HepG2 (cell line): ENCODE data around the gene F12. TPM values are rescaled to one million over a fixed set of nuclear protein-coding genes. Genes with fewer than 3 reads are reported as not detected.
A peak's percentile ranks its signal among the peaks of the same experiment; 100 is the strongest.

Source experiments
- BRCA1 ChIP-seq: sonication (generic); formaldehyde crosslinking; IDR thresholded peaks from 2 replicates; pipeline ENCODE4 v1.4.0; 2020; ENCODE audit warnings: missing genetic modification reagents
- BRD4 ChIP-seq: sonication (generic); formaldehyde crosslinking; IDR thresholded peaks from 2 replicates; pipeline ENCODE4 v1.4.0; 2020; ENCODE audit warnings: missing genetic modification reagents
- DPF2 ChIP-seq: sonication (generic); formaldehyde crosslinking; IDR thresholded peaks from 2 replicates; pipeline ENCODE4 v1.4.0; 2020; ENCODE audit warnings: mild to moderate bottlenecking, low read depth, missing genetic modification reagents, borderline replicate concordance
- EHMT2 ChIP-seq: fragments of 200-600 bp; sonication (generic); IDR thresholded peaks from 2 replicates; pipeline ENCODE4 v1.7.0; 2017; ENCODE audit warnings: antibody characterized with exemption, low read depth, low read length, borderline replicate concordance
- FOSL2 ChIP-seq: sonication (generic); formaldehyde crosslinking; IDR thresholded peaks from 2 replicates; pipeline ENCODE4 v1.4.0; 2020; ENCODE audit warnings: missing genetic modification reagents
- FOXA3 ChIP-seq: IDR thresholded peaks from 2 replicates; pipeline ENCODE4 v1.6.1; 2016; ENCODE audit warnings: missing genetic modification reagents, missing compliant biosample characterization
- FOXK1 ChIP-seq: sonication (generic); formaldehyde crosslinking; IDR thresholded peaks from 2 replicates; pipeline ENCODE4 v1.4.0; 2020; ENCODE audit warnings: low read depth, missing genetic modification reagents, borderline replicate concordance
- GABPB1 ChIP-seq: IDR thresholded peaks from 2 replicates; pipeline ENCODE4 v1.6.1; 2016; ENCODE audit warnings: mild to moderate bottlenecking, missing genetic modification reagents, moderate library complexity, missing compliant biosample characterization
- HNF4A ChIP-seq: sonication (generic); formaldehyde crosslinking; IDR thresholded peaks from 2 replicates; pipeline ENCODE4 v1.4.0; 2020; ENCODE audit warnings: missing genetic modification reagents
- HNRNPL ChIP-seq: fragments of 200-400 bp; formaldehyde crosslinking; IDR thresholded peaks from 2 replicates; pipeline ENCODE4 v1.6.1; 2017; ENCODE audit warnings: mild to moderate bottlenecking, low read depth, low read length
- MED1 ChIP-seq: sonication (generic); formaldehyde crosslinking; IDR thresholded peaks from 2 replicates; pipeline ENCODE4 v1.4.0; 2020; ENCODE audit warnings: missing genetic modification reagents
- MTA1 ChIP-seq: sonication (generic); formaldehyde crosslinking; IDR thresholded peaks from 2 replicates; pipeline ENCODE4 v1.4.0; 2020; ENCODE audit warnings: missing genetic modification reagents, mild to moderate bottlenecking, borderline replicate concordance
- PHF20 ChIP-seq: sonication (generic); formaldehyde crosslinking; IDR thresholded peaks from 2 replicates; pipeline ENCODE4 v1.5.0; 2020; ENCODE audit warnings: mild to moderate bottlenecking, missing genetic modification reagents
- SRY ChIP-seq: sonication (generic); formaldehyde crosslinking; IDR thresholded peaks from 2 replicates; pipeline ENCODE4 v1.8.0; 2022; ENCODE audit warnings: mild to moderate bottlenecking, missing genetic modification reagents
- ZFP91 ChIP-seq: sonication (generic); formaldehyde crosslinking; IDR thresholded peaks from 2 replicates; pipeline ENCODE4 v1.9.0; 2022; ENCODE audit warnings: missing genetic modification reagents, mild to moderate bottlenecking, borderline replicate concordance
- ZMAT3 ChIP-seq: sonication (generic); formaldehyde crosslinking; conservative IDR thresholded peaks from 2 replicates; pipeline ENCODE4 v1.7.0; 2021; ENCODE audit warnings: missing genetic modification reagents
- ZNF12 ChIP-seq: sonication (generic); formaldehyde crosslinking; IDR thresholded peaks from 2 replicates; pipeline ENCODE4 v1.5.0; 2020; ENCODE audit warnings: missing genetic modification reagents
- ZNF580 ChIP-seq: IDR thresholded peaks from 2 replicates; pipeline ENCODE4 v1.6.1; 2016; ENCODE audit warnings: low read depth, borderline replicate concordance
- ZNF792 ChIP-seq: IDR thresholded peaks from 2 replicates; pipeline ENCODE4 v1.6.1; 2016
- polyA plus RNA-seq, 8 experiments: library from polyadenylated mRNA; depleted of rRNA in 3 of 8; stranded (reverse) in 7 of 8; unstranded in 1 of 8; fragments of >200 nt; fragmentation: Illumina TruSeq in 4 of 8; extraction: Trizol in 4 of 8; gene quantifications; 2 replicates each; pipeline versions ENCODE4 v1.2.1 to v1.2.3, GENCODE V29; 2011 to 2016; ENCODE audit warnings: low read depth in 4 of 8, missing spikeins in 1 of 8, mixed read lengths in 1 of 8; ENCODE audit not compliant: insufficient read depth in 1 of 8
- total RNA-seq, 5 experiments: library from RNA; depleted of rRNA; stranded (reverse); fragments of >200 nt; fragmentation: Illumina TruSeq; extraction: Trizol; gene quantifications; 2 replicates each; pipeline ENCODE4 v1.2.3, GENCODE V29; 2016; ENCODE audit warnings: low read depth in 1 of 5
- TF ChIP-seq, protein P1 (sequence below): IDR thresholded peaks from 2 replicates; pipeline ENCODE4 v1.6.1; 2016; ENCODE audit warnings: missing compliant biosample characterization, missing genetic modification reagents, borderline replicate concordance
- TF ChIP-seq, protein P2 (sequence below): sonication (generic); formaldehyde crosslinking; IDR thresholded peaks from 2 replicates; pipeline ENCODE4 v1.8.1; 2023; ENCODE audit warnings: mild to moderate bottlenecking, missing genetic modification reagents, borderline replicate concordance
- TF ChIP-seq, protein P3 (sequence below): sonication (generic); formaldehyde crosslinking; conservative IDR thresholded peaks from 2 replicates; pipeline ENCODE4 v1.4.0; 2020; ENCODE audit warnings: missing genetic modification reagents
- TF ChIP-seq, protein P4 (sequence below): sonication (generic); formaldehyde crosslinking; conservative IDR thresholded peaks from 2 replicates; pipeline ENCODE4 v1.8.0; 2022; ENCODE audit warnings: mild to moderate bottlenecking, moderate library complexity, missing genetic modification reagents

F12 gene
- total and polyA plus RNA-seq, 2 of the 13 experiments (the other 11 are each of a cell fraction or from before 2014, with no cell fraction given) = 2.5 to 3.0 TPM

- 0 out of 2 replicates have a peak, but pooled peaks have one; percentile 17 for TF ChIP-seq BRCA1 (CRISPR knock-in tag)
- TF ChIP-seq, protein P1, sequence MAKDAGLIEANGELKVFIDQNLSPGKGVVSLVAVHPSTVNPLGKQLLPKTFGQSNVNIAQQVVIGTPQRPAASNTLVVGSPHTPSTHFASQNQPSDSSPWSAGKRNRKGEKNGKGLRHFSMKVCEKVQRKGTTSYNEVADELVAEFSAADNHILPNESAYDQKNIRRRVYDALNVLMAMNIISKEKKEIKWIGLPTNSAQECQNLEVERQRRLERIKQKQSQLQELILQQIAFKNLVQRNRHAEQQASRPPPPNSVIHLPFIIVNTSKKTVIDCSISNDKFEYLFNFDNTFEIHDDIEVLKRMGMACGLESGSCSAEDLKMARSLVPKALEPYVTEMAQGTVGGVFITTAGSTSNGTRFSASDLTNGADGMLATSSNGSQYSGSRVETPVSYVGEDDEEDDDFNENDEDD (CRISPR knock-in tag) = peak; percentile 88; the same call in 1 of the 2 replicates
- TF ChIP-seq PHF20 = no peak; the same call in 1 of the 2 replicates
- TF ChIP-seq HNF4A (CRISPR knock-in tag) = peak; percentile 21; the same call in 1 of the 2 replicates
- peak; percentile 74 for TF ChIP-seq MED1 (CRISPR knock-in tag)
- 0 out of 2 replicates have a peak, but pooled peaks have one; percentile 35 for TF ChIP-seq ZNF12 (CRISPR knock-in tag)
- TF ChIP-seq ZNF580 (CRISPR knock-in tag) = peak; percentile 73; the same call in 1 of the 2 replicates
- peak; percentile 33; the same call in 1 of the 2 replicates for TF ChIP-seq ZFP91 (CRISPR knock-in tag)
- TF ChIP-seq FOSL2 (CRISPR knock-in tag) = peak; percentile 46; the same call in 1 of the 2 replicates
- no peak; the same call in 1 of the 2 replicates for TF ChIP-seq MTA1 (CRISPR knock-in tag)
- peak; percentile 41; the same call in 1 of the 2 replicates for TF ChIP-seq HNRNPL
- TF ChIP-seq SRY (CRISPR knock-in tag) = no peak
- TF ChIP-seq DPF2 (CRISPR knock-in tag) = no peak
- TF ChIP-seq, protein P2, sequence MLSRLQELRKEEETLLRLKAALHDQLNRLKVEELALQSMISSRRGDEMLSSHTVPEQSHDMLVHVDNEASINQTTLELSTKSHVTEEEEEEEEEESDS (CRISPR knock-in tag) = 0 out of 2 replicates have a peak, but pooled peaks have one; percentile 59
- TF ChIP-seq GABPB1 = peak; percentile 82
- no peak for TF ChIP-seq BRD4
- TF ChIP-seq ZMAT3 (CRISPR knock-in tag) = 0 out of 2 replicates have a peak, but pooled peaks have one; percentile 48
- no peak for TF ChIP-seq EHMT2
- TF ChIP-seq ZNF792 (CRISPR knock-in tag) = peak; percentile 68; the same call in 1 of the 2 replicates
- peak; percentile 62 for TF ChIP-seq FOXA3 (CRISPR knock-in tag)
- TF ChIP-seq, protein P3, sequence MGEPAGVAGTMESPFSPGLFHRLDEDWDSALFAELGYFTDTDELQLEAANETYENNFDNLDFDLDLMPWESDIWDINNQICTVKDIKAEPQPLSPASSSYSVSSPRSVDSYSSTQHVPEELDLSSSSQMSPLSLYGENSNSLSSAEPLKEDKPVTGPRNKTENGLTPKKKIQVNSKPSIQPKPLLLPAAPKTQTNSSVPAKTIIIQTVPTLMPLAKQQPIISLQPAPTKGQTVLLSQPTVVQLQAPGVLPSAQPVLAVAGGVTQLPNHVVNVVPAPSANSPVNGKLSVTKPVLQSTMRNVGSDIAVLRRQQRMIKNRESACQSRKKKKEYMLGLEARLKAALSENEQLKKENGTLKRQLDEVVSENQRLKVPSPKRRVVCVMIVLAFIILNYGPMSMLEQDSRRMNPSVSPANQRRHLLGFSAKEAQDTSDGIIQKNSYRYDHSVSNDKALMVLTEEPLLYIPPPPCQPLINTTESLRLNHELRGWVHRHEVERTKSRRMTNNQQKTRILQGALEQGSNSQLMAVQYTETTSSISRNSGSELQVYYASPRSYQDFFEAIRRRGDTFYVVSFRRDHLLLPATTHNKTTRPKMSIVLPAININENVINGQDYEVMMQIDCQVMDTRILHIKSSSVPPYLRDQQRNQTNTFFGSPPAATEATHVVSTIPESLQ (CRISPR knock-in tag) = peak; percentile 75; the same call in 1 of the 2 replicates
- TF ChIP-seq, protein P4, sequence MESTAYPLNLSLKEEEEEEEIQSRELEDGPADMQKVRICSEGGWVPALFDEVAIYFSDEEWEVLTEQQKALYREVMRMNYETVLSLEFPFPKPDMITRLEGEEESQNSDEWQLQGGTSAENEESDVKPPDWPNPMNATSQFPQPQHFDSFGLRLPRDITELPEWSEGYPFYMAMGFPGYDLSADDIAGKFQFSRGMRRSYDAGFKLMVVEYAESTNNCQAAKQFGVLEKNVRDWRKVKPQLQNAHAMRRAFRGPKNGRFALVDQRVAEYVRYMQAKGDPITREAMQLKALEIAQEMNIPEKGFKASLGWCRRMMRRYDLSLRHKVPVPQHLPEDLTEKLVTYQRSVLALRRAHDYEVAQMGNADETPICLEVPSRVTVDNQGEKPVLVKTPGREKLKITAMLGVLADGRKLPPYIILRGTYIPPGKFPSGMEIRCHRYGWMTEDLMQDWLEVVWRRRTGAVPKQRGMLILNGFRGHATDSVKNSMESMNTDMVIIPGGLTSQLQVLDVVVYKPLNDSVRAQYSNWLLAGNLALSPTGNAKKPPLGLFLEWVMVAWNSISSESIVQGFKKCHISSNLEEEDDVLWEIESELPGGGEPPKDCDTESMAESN (CRISPR knock-in tag) = peak; percentile 83; the same call in 1 of the 2 replicates
- no peak for TF ChIP-seq FOXK1 (CRISPR knock-in tag)
Measured at GRCh38 chr5:177370488-177371119, 38.8 kb downstream of the F12 start (continued).
